GM04504 (cell line): Measurements from ENCODE around the gene ZNF799.
A peak's percentile ranks its signal among the peaks of the same experiment; 100 is the strongest.
"Not testable (repeated sequence)": the region's sequence is repeated elsewhere in the genome, so short reads cannot be mapped to it uniquely, and the experiment has no call there.

Source experiments
- DNase-seq: peaks from one replicate; pipeline ENCODE4 v3.0.0-alpha.2; 2012; ENCODE audit warnings: low read depth

Gene ZNF799

DNA sequence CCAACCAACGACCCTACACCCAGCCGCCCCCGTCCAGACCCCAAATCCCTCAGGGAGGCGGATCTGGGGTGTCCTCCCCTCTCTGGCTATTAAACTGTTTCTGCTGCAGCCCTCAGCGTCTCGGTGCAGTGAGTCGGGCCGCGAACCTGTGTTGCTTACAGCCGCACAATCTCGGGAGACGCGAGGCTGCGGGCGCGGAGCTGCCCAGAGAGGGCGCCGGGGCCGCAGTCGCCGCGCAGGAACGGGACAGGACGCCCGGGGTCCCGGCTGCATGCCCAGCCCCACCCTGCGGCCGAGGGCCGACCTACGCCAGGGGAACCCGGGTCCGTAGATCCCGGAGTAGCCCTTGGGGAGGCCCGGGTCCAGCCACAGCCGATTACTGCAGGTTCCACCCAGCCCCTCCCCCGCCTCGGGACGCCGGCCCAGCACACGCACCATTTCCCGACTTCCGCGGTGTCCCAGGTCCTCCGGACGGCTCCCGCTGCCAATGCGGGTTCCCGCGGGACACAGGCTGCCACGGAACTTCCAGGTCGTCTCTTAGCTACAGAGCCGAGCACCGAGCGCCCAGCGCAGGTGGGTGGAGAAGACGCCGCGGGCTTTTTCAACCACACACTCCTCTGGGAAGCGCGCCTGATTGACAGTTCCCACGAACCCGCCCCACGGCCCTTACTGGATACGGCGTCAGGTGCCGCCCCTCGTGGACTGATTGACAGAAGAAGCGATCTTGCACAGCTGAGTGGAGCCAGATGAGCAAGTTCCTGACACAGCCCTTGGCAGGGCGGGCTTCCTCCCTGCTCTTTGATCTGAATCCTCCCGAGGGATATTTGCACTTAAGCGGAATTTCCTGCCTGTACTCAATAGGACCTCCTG is at the start of gene ZNF799:
Gene ZNF799, minus strand, starts transcription at position 639 of the 870 bp plus-strand sequence. Its CDS starts 201 bp downstream, at position 438.
- DNase-seq = peak; percentile 93

DNA sequence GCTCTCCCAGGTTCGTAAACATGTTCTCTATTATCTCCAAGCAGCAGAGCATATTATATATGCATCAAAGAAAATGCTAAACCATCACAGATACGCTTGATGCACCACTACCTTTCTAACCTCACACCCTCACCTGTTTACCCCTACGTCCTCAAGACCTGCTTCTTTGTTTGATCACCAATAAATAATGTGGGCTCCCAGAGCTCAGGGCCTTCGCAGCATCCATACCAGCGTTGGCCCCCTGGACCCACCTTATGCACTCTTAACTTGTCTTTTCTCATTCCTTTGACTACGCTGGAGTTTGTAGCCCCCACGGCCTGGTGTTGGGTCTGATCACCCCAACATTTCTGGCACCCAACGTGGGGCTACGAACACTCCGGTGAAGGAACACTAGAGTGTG is 49.8 kb upstream of the ZNF799 start:
- DNase-seq = no peak

DNA sequence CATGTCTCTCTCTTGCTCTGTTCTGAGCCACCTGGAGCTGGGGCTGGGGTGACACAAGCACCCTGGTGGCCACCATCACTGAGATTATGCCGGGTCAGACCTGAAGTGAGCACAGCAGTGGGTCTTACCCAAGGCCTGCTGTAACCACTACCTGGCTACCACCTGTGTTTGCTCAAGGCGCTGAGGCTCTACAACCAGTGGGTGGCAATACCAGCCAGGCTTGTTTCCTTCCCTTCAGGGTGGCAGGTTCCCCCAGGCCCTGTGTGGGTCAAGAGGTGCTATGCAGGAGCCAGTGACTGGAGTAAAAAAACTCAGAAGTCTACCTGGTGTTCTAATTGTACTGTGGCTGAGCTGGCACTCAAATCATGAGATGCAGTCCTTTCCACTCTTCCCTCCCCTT is 47.7 kb upstream of the ZNF799 start:
- DNase-seq = no peak

GRCh38 chr19:12440541-12441316 is 39.7 kb upstream of the ZNF799 start, which contains the start of gene ZNF443:
TSS of gene ZNF443 (minus strand) at chr19:12441021. CDS start at chr19:12440914, 107 bp downstream.
- peak; percentile 93 for DNase-seq

DNA sequence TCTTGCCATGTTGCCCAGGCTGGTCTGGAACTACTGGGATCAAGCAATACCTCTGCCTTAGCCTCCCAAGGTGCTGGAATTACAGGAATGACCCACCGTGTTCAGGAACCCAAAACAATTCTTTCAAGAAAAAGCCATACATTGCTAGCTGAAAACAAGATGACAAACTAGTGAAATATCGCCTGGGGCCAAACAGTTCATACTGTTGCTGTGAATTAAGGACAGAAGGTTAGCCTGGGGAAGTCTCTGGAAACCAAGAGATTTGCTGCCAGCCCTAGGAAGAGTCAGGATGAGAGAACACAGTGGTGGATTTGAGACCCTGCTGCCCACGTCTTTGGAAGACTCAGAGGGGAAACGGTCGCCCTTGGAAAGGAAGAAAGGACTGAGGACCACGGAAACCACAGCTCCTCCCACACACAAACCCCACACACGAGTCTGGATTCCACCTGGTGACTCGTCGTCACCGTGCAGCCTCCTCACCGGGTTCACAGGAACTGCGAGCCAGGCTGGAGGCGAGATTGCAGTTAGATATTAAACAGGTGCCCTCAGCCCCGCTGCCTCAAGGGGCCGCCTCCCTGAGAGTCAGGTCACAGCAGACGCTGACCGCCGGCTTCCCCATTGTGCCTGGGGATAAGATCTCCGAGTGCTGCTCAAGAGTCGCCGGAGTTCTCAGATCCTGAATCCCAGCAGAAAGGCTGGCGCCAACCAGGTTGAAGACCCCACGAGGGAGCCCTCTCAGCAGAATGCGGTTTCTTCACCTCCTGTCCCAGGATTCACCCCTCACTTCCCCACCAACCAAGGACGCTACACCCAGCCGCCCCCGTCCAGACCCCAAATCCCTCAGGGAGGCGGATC is 38.8 kb upstream of the ZNF799 start:
- DNase-seq = not testable (repeated sequence)

DNA sequence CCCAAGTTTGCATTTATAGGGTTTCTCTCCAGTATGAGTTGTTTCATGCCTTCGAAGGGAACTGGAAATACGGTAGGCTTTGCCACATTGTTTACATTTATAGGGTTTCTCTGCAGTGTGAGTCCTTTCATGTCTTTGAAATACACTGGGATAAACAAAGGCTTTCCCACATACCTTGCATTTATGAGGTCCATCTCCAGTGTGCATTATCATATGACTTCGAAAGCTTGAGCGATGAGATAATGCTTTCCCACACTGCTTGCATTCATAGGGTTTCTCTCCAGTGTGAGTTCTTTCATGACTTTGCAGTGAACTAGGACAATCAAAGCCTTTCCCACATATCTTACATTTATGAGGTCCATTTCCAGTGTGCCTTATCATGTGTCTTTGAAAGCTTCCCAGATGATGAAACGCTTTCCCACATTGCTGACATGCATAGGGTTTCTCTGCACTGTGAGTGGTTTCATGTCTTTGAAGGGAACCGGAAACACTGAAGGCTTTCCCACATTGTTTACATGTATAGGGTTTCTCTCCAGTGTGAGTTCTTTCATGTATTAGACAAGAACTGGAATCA is 29.7 kb upstream of the ZNF799 start:
- not testable (repeated sequence) for DNase-seq

GRCh38 chr19:12425888-12426274 is 24.8 kb upstream of the ZNF799 start:
- DNase-seq = no peak

- no peak for DNase-seq
Measured at GRCh38 chr19:12425236-12425887, 24.3 kb upstream of the ZNF799 start.

DNA sequence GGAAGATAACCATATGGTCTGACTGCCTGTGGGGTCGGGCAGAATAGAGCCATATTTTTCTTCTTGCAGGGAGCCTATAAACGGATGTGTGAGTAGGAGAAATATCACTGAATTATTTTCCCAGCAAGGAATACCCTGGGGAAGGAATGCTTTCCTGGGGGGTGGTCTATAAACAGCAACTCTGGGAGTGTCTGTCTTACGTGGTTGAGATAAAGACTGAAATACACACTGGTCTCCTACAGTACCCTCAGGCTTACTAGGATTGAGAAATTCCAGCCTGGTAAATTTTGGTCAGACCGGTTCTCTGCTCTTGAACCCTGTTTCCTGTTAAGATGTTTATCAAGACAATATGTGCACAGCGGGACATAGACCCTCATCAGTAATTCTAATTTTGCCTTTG is 16.2 kb upstream of the ZNF799 start:
- not testable (repeated sequence) for DNase-seq

GRCh38 chr19:12411893-12412292 is 10.8 kb upstream of the ZNF799 start:
- no peak for DNase-seq

DNA sequence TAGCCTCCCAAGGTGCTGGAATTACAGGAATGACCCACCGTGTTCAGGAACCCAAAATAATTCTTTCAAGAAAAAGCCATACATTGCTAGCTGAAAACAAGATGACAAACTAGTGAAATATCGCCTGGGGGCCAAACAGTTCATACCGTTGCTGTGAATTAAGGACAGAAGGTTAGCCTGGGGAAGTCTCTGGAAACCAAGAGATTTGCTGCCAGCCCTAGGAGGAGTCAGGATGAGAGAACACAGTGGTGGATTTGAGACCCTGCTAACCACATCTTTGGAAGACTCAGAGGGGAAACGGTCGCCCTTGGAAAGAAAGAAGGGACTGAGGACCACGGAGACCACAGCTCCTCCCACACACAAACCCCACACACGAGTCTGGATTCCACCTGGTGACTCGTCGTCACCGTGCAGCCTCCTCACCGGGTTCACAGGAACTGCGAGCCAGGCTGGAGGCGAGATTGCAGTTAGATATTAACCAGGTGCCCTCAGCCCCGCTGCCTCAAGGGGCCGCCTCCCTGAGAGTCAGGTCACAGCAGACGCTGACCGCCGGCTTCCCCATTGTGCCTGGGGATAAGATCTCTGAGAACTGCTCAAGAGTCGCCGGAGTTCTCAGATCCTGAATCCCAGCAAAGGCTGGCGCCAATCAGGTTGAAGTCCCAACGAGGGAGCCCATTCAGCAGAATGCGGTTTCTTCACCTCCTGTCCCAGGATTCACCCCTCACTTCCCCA is 1.0 kb downstream of the ZNF799 start:
- DNase-seq = not testable (repeated sequence)

DNA sequence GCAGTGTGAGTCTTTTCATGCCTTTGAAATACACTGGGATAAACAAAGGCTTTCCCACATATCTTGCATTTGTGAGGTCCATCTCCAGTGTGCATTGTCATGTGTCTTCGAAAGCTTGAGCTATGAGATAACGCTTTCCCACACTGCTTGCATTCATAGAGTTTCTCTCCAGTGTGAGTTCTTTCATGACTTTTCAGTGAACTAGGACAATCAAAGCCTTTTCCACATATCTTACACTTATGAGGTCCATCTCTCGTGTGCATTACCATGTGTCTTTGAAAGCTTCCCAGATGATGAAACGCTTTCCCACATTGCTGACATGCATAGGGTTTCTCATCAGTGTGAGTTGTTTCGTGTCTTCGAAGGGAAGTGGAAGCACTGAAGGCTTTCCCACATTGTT is 9.9 kb downstream of the ZNF799 start:
- not testable (repeated sequence) for DNase-seq

DNA sequence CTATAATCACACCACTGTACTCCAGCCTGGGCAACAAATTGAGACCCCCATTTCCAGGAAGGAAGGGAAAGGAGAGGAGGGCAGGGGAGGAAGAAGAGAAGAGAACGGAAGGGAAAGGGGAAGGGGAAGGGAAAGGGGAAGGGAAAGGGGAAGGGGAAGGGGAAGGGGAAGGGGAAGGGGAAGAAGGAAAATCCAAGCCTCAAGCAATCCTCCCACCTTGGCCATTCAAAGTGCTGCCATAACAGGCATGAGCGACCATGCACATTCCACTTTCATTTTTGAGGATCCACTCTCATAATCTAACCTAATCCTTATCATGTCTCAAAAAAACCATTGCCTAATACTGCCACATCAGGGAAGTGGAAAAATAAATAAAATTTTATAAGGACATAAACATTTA is 14.7 kb downstream of the ZNF799 start:
- not testable (repeated sequence) for DNase-seq

GRCh38 chr19:12380444-12380737 is 20.7 kb downstream of the ZNF799 start:
- no peak for DNase-seq

DNA sequence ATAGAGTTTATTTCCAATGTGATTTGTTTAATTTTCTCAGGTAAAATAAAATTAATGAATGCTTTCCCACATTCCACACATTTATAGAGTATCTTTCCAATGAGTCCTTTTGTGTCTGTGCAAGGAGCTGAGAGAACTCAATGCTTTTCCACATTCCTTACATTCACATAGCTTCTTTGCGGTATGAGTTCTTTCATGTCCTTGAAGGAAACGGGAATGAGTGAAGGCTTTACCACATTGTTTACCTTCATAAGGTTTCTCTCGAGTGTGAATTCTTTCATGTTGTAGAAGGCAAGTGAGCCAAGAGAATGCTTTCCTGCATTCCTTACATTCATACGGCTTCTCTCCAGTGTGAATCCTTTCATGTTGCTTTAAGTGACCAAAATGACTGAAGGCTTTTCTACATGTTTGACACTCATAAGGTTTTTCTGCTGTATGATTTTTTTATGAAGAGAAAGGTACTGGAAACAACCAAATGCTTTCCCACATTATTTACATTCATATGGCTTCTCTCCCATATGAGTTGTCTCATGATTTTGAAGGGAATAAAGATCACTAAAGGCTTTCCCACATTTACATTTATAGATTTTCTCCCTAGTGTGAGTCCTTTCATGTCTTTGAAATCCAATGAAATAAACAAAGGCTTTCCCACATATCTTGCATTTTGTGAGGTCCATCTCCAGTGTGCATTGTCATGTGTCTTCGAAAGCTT is 21.2 kb downstream of the ZNF799 start:
- DNase-seq = no peak

DNA sequence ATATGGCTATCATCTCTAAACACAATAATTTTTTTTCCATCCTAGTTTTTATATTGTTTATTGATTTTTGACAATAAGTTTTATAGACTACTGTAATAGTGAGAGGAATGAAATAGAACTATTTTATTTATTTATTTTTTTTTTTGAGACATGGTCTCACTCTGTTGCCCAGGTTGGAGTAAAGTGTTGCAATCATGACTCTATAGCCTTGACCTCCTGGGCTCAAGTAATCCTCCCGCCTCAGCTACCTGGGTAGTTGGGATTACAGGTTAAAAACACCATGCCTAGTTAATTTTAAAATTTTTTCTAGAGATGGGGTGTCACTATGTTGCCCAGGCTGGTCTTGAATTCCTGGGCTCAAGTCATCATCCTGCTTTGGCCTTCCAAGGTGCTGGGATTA is 27.0 kb downstream of the ZNF799 start:
- DNase-seq = no peak

DNA sequence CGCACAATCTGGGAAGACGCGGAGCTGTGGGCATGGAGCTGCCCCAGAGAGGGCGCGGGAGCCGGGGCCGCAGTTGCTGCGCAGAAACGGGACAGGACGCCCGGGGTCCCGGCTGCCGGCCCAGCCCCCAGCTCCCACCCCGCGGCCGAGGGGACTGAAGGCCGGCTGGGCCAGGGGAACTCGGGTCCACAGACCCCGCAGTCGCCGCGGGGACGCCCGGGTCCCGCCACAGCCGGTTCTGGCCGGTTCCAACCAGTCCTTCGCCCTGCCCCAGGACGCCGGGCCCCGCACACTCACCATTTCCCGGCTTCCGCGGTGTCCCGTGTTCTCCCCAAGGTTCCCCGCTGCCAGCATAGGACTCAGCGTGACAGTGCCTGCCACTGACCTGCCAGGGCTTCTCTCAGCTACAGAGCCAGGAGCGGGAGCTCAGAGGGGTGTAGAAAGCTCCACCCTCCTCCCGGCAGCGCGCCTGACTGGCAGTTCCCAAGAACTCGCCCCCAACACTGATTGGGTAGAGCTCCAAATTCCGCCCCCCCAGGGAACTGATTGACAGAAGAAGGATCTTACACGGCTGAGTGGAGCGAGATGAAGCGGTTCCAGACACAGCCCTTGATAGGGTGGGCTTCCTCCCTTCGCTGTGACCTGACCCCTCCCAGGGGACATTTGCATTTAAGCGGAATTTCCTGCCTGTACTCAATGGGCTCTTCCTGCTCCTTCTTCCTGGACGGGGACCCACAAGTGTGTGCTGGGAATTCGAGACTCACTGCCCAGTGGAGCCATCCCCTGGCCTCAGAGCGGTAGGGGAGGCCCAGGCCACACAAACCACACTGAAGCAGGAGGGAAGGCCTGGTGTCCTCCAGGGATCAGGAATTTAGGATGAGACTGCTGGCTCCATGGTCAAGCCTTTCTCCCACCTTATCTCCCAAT is 35.6 kb downstream of the ZNF799 start, which contains the start of gene ZNF442:
Gene ZNF442, minus strand, starts transcription at position 448 of the 927 bp plus-strand sequence. CDS start 2,052 bp downstream, outside the sequence.
- DNase-seq = peak; percentile 92

GRCh38 chr19:12364391-12365235 is 36.5 kb downstream of the ZNF799 start:
- peak; percentile 7 for DNase-seq
